Right lobe of liver (tissue), 4 donors: ENCODE data around the gene MED31.

Experiments
- CTCF ChIP-seq, 4 donors: fragments of 200-600 bp in 3 of 4; fragments of 450-650 bp in 1 of 4; IDR thresholded peaks; one replicate each; pipeline versions ENCODE4 v1.5.1 to v1.8.0; 2016 to 2022; ENCODE audit warnings: antibody characterized with exemption in 4 of 4, mild to moderate bottlenecking in 2 of 4
- POLR2A ChIP-seq: fragments of 450-650 bp; IDR thresholded peaks from one replicate; pipeline ENCODE4 v1.6.1; 2017; ENCODE audit warnings: antibody characterized with exemption, mild to moderate bottlenecking
- donor health status: DM: no; HTN: no; CAD: no.
- donor health status: DM: no; HTN: no; CAD: no.
- donor health status: DM: no; HTN: yes; CAD: no.

DNA sequence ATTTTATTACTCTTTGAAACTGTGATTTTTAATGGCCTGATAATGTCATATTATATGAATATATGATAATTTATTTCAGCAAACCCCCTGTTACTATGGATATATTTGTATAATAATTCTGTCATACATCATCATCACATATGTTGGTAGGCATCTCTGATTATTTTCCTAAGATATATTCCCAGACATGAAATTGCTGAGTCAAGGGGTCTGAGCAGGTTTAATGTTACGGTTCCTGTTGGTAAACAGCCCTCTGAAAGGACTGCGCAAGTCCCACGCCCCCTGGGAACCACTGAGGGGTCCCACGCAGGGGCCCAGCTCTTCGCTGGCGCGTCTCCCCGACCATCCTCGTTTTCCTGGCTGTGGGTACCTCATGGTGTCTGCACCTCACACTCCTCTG lies 37.5 kb upstream of the MED31 start:
- TF ChIP-seq CTCF (IDR thresholded peaks at IDR 0.05) (no peak), POLR2A (no peak)
